Thyroid gland (tissue), 4 donors: ENCODE data around the gene CERS2.

Source experiments
- POLR2A ChIP-seq, 2 donors: fragments of 450-650 bp; IDR thresholded peaks; one replicate each; pipeline ENCODE4 v1.6.1; 2017; ENCODE audit warnings: antibody characterized with exemption in 2 of 2, mild to moderate bottlenecking in 2 of 2, moderate library complexity in 1 of 2
- TF ChIP-seq, protein P1 (sequence below), 6 experiments: fragments of 200-600 bp in 3 of 6; fragments of 450-650 bp in 3 of 6; sonication (generic) in 3 of 6; IDR thresholded peaks; one replicate each; pipeline ENCODE4 v1.5.1; 2016 to 2019; ENCODE audit warnings: antibody characterized with exemption in 6 of 6, mild to moderate bottlenecking in 2 of 6, inconsistent platforms in 1 of 6, moderate library complexity in 1 of 6

DNA sequence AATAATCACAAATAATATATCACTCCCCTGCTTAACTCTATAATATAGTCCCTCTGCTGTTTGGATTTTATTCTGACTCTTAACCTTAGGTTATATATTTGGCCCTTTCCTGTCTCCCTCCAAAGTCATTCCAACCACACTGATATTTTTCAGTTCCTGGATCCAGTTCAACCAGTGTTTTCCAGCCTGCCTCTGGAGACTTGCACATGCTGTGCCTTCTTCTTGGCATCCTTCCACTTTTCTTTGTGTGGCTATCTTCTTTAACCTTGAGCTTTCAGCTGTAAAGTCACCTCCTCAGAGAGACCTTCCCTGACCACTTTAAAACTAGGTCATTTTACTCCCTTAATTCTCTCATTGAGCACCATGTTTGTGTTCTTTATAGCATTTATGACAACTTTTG lies 19.4 kb downstream of the CERS2 start:
- TF ChIP-seq, protein P1, sequence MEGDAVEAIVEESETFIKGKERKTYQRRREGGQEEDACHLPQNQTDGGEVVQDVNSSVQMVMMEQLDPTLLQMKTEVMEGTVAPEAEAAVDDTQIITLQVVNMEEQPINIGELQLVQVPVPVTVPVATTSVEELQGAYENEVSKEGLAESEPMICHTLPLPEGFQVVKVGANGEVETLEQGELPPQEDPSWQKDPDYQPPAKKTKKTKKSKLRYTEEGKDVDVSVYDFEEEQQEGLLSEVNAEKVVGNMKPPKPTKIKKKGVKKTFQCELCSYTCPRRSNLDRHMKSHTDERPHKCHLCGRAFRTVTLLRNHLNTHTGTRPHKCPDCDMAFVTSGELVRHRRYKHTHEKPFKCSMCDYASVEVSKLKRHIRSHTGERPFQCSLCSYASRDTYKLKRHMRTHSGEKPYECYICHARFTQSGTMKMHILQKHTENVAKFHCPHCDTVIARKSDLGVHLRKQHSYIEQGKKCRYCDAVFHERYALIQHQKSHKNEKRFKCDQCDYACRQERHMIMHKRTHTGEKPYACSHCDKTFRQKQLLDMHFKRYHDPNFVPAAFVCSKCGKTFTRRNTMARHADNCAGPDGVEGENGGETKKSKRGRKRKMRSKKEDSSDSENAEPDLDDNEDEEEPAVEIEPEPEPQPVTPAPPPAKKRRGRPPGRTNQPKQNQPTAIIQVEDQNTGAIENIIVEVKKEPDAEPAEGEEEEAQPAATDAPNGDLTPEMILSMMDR (IDR thresholded peaks at IDR 0.05) = no peak
- no peak for TF ChIP-seq POLR2A (IDR thresholded peaks at IDR 0.05)
